ENCODE measurements around the gene ISG15. TPM values are rescaled to one million over a fixed set of nuclear protein-coding genes. Genes with fewer than 3 reads are reported as not detected.

Gene ISG15
- total and polyA plus RNA-seq, 2 of the 13 experiments (the other 11 are each of a cell fraction or from before 2014, with no cell fraction given) = 42.1 to 54.9 TPM

GRCh38 chr1:963746-964525 lies 49.4 kb upstream of the ISG15 start:
- no peaks in the 10 kb centered on the region for H4K20me1 ChIP-seq (ENCODE audit: insufficient read depth, low read length)
- H3K27me3 ChIP-seq (ENCODE audit: control insufficient read depth in 1 of 2, insufficient read depth in 2 of 2, low read length in 2 of 2) = no peaks in the 10 kb centered on the region; a peak in 2 of 5 replicates
- no peak for ATAC-seq
- ChIA-PET CTCF (ENCODE audit: low intra/inter-chr PET ratio, low total read pairs) (no interaction called here), POLR2A (no interaction called here)
- H3K4me1 ChIP-seq (ENCODE audit: insufficient read depth, low read length) = peaks cover 31% of the 10 kb centered on the region
- no TSS peak for BruUV-seq (replicated peaks)
- no peak for DNase-seq (ENCODE audit: low spot score)
- no peak overlapping the region for H3K4me3 ChIP-seq (replicated peaks in 1 of 3; ENCODE audit: insufficient read depth in 1 of 3, low read depth in 2 of 3, low read length in 3 of 3)
- no peaks in the 10 kb centered on the region for H3K9me3 ChIP-seq (ENCODE audit: low read length)
- H3K36me3 ChIP-seq (replicated peaks in 1 of 2; ENCODE audit: control insufficient read depth in 1 of 2, insufficient read depth in 2 of 2, low read length in 2 of 2) = peaks cover 0 to 6% of the 10 kb centered on the region in 2 experiments; a peak in 1 of 5 replicates
- H3K79me2 ChIP-seq (ENCODE audit: insufficient read depth, low read length) = peaks cover under 1% of the 10 kb centered on the region
- over 99% methylated on average over 20 of the region's 47 CpGs for WGBS (ENCODE audit: low lambda C conversion rate)
- in situ Hi-C loops (cut with HindIII; ENCODE audit: extremely low pct_ligation_motif_present, low pct_unique_long_range_greater_than_20kb) (no loop called here), intact Hi-C loops (cut with micrococcal nuclease; ENCODE audit: unreplicated experiment) (no loop called here)
- H3K27ac ChIP-seq (ENCODE audit: extremely low read length, insufficient read depth, low read length) = no peak overlapping the region
- no peak overlapping the region for H3K4me2 ChIP-seq (ENCODE audit: low read depth, low read length)
- H2AFZ ChIP-seq (ENCODE audit: low read length) = no peak overlapping the region
- TF ChIP-seq ZNF547 (CRISPR knock-in tag; IDR thresholded peaks at IDR 0.05) (no peak), ZNF567 (CRISPR knock-in tag; IDR thresholded peaks at IDR 0.05; ENCODE audit: borderline replicate concordance) (no peak), DBP (CRISPR knock-in tag; IDR thresholded peaks at IDR 0.05; ENCODE audit: not compliant biosample characterization) (no peak), AGO2 (optimal IDR thresholded peaks at IDR 0.05; ENCODE audit: low read depth, low read length) (peak; percentile 45), ZNF687 (CRISPR knock-in tag; IDR thresholded peaks at IDR 0.05) (no peak), RBFOX2 (IDR thresholded peaks at IDR 0.05; ENCODE audit: low read depth, low read length) (peak; percentile 45), ZNF274 (CRISPR knock-in tag; IDR thresholded peaks at IDR 0.05) (no peak), ZNF251 (CRISPR knock-in tag; IDR thresholded peaks at IDR 0.05) (no peak), RERE (CRISPR knock-in tag; IDR thresholded peaks at IDR 0.05; ENCODE audit: low read depth) (no peak), ZNF329 (CRISPR knock-in tag; IDR thresholded peaks at IDR 0.05; ENCODE audit: low read depth) (no peak)
- FAIRE-seq = no peak
- no peak overlapping the region for H3K9ac ChIP-seq (ENCODE audit: insufficient read depth, low read depth, low read length)

All from HepG2 (cell line).